GM18499 (cell line): ENCODE data around the gene CLSTN2.

Source experiments
- ATAC-seq: cut with Tn5 transposase; IDR thresholded peaks from one replicate; pipeline ENCODE4 v1.9.1; 2021; ENCODE audit warnings: moderate number of reproducible peaks; ENCODE audit not compliant: insufficient read depth, unreplicated experiment

Gene CLSTN2

GRCh38 chr3:140250945-140251344, 316.0 kb downstream of the CLSTN2 start:
- ATAC-seq: no peak

GRCh38 chr3:140251678-140252077, 316.7 kb downstream of the CLSTN2 start:
- no peak for ATAC-seq

GRCh38 chr3:140252812-140253656, 318.0 kb downstream of the CLSTN2 start:
- ATAC-seq: no peak

GRCh38 chr3:140258222-140258724, 323.3 kb downstream of the CLSTN2 start:
- no peak for ATAC-seq

- no peak for ATAC-seq
Measured at GRCh38 chr3:140265302-140265701, 330.3 kb downstream of the CLSTN2 start.

GRCh38 chr3:140268103-140268502, 333.1 kb downstream of the CLSTN2 start:
- ATAC-seq: no peak

- no peak for ATAC-seq
Measured at GRCh38 chr3:140268610-140269009, 333.6 kb downstream of the CLSTN2 start.

GRCh38 chr3:140270329-140270728, 335.3 kb downstream of the CLSTN2 start:
- no peak for ATAC-seq

- no peak for ATAC-seq
Measured at GRCh38 chr3:140273542-140274195, 338.7 kb downstream of the CLSTN2 start.

GRCh38 chr3:140274429-140274828, 339.4 kb downstream of the CLSTN2 start:
- no peak for ATAC-seq

GRCh38 chr3:140276703-140277102, 341.7 kb downstream of the CLSTN2 start:
- no peak for ATAC-seq

GRCh38 chr3:140277886-140278285, 342.9 kb downstream of the CLSTN2 start:
- no peak for ATAC-seq

- ATAC-seq: no peak
Measured at GRCh38 chr3:140284372-140284771, 349.4 kb downstream of the CLSTN2 start.

- ATAC-seq: no peak
Measured at GRCh38 chr3:140285380-140285779, 350.4 kb downstream of the CLSTN2 start.

GRCh38 chr3:140288595-140288994, 353.6 kb downstream of the CLSTN2 start:
- ATAC-seq: no peak

GRCh38 chr3:140290105-140290504, 355.1 kb downstream of the CLSTN2 start:
- no peak for ATAC-seq

- no peak for ATAC-seq
Measured at GRCh38 chr3:140292170-140292569, 357.2 kb downstream of the CLSTN2 start.

GRCh38 chr3:140292684-140293083, 357.7 kb downstream of the CLSTN2 start:
- no peak for ATAC-seq

GRCh38 chr3:140294058-140294457, 359.1 kb downstream of the CLSTN2 start:
- ATAC-seq: no peak

- no peak for ATAC-seq
Measured at GRCh38 chr3:140296796-140297352, 361.9 kb downstream of the CLSTN2 start.

GRCh38 chr3:140298043-140298442, 363.1 kb downstream of the CLSTN2 start:
- no peak for ATAC-seq
